ENCODE results near the gene PSKH1. TPM values are rescaled to one million over a fixed set of nuclear protein-coding genes. Genes with fewer than 3 reads are reported as not detected.

The PSKH1 gene
- total and polyA plus RNA-seq, 2 donors from 2014 or later = 23.6 to 33.2 TPM

GRCh38 chr16:67877064-67877463 lies 16.0 kb upstream of the PSKH1 start:
- H3K4me1 ChIP-seq (ENCODE audit: control insufficient read depth in 2 of 3, insufficient read depth in 2 of 3, low read depth in 1 of 3, low read length in 3 of 3) = peaks cover 0 to 26% (median 11%) of the 10 kb centered on the region in 3 donors
- H3K27me3 ChIP-seq (ENCODE audit: control insufficient read depth, insufficient read depth, low read length) = no peaks in the 10 kb centered on the region
- intact Hi-C loops (cut with DNase I) = no loop called here
- FAIRE-seq = no peak
- no peak overlapping the region for H3K9ac ChIP-seq (ENCODE audit: low read length in 3 of 3)
- H3K4me3 ChIP-seq (ENCODE audit: low read length in 3 of 3) = no peak overlapping the region
- no peak overlapping the region for H3K27ac ChIP-seq (ENCODE audit: low read depth in 2 of 2, low read length in 2 of 2)
- H3K36me3 ChIP-seq (ENCODE audit: control insufficient read depth in 2 of 3, insufficient read depth in 3 of 3, low read length in 3 of 3) = peaks cover 4 to 59% (median 50%) of the 10 kb centered on the region in 3 donors
- no peaks in the 10 kb centered on the region for H3K9me3 ChIP-seq (ENCODE audit: control insufficient read depth in 2 of 3, insufficient read depth in 1 of 3, low read length in 3 of 3)
- no peak for DNase-seq
- TF ChIP-seq CTCF (IDR thresholded peaks at IDR 0.05; ENCODE audit: borderline replicate concordance, extremely low read depth, insufficient read depth) = no peak

DNA sequence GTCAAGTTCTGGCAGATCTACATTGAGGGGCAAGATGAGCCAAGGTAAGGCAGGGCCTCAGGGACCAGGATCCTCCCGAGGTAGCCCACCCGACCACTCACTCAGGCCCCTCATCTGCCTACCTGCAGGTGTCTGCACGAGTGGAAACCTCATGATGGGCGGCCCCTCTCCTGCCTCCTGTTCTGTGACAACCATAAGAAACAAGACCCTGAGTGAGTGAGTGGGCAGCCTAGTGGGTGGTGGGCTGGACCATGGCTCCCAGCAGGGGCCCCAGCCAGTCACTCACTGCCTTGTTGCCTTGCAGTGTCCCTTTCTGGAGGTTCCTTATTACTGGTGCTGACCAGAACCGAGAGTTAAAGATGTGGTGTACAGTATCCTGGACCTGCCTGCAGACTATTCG lies 14.8 kb upstream of the PSKH1 start:
- Histone ChIP-seq H3K9ac (ENCODE audit: low read length in 3 of 3) (no peak overlapping the region), H3K9me3 (ENCODE audit: control insufficient read depth in 2 of 3, insufficient read depth in 1 of 3, low read length in 3 of 3) (no peaks in the 10 kb centered on the region), H3K27me3 (ENCODE audit: control insufficient read depth, insufficient read depth, low read length) (no peaks in the 10 kb centered on the region), H3K4me3 (ENCODE audit: low read length in 3 of 3) (no peak overlapping the region), H3K27ac (ENCODE audit: low read depth in 2 of 2, low read length in 2 of 2) (no peak overlapping the region), H3K36me3 (ENCODE audit: control insufficient read depth in 2 of 3, insufficient read depth in 3 of 3, low read length in 3 of 3) (peaks cover 4 to 70% (median 58%) of the 10 kb centered on the region in 3 donors), H3K4me1 (ENCODE audit: control insufficient read depth in 2 of 3, insufficient read depth in 2 of 3, low read depth in 1 of 3, low read length in 3 of 3) (peaks cover 0 to 21% (median 7%) of the 10 kb centered on the region in 3 donors)
- TF ChIP-seq CTCF (IDR thresholded peaks at IDR 0.05; ENCODE audit: borderline replicate concordance, extremely low read depth, insufficient read depth) = no peak
- intact Hi-C loops (cut with DNase I) = no loop called here
- no peak for FAIRE-seq
- no peak for DNase-seq

GRCh38 chr16:67878846-67879245 lies 14.2 kb upstream of the PSKH1 start:
- no peaks in the 10 kb centered on the region for H3K9me3 ChIP-seq (ENCODE audit: control insufficient read depth in 2 of 3, insufficient read depth in 1 of 3, low read length in 3 of 3)
- no peak for FAIRE-seq
- no peak for TF ChIP-seq CTCF (IDR thresholded peaks at IDR 0.05; ENCODE audit: borderline replicate concordance, extremely low read depth, insufficient read depth)
- intact Hi-C loops (cut with DNase I) = no loop called here
- H3K4me1 ChIP-seq (ENCODE audit: control insufficient read depth in 2 of 3, insufficient read depth in 2 of 3, low read depth in 1 of 3, low read length in 3 of 3) = peaks cover 0 to 18% (median 6%) of the 10 kb centered on the region in 3 donors
- H3K9ac ChIP-seq (ENCODE audit: low read length in 3 of 3) = no peak overlapping the region
- no peak overlapping the region for H3K4me3 ChIP-seq (ENCODE audit: low read length in 3 of 3)
- H3K36me3 ChIP-seq (ENCODE audit: control insufficient read depth in 2 of 3, insufficient read depth in 3 of 3, low read length in 3 of 3) = peaks cover 4 to 76% (median 58%) of the 10 kb centered on the region in 3 donors
- H3K27me3 ChIP-seq (ENCODE audit: control insufficient read depth, insufficient read depth, low read length) = no peaks in the 10 kb centered on the region
- DNase-seq = no peak
- H3K27ac ChIP-seq (ENCODE audit: low read depth in 2 of 2, low read length in 2 of 2) = no peak overlapping the region

- intact Hi-C loops (cut with DNase I) = no loop called here
Measured at GRCh38 chr16:67879462-67879861, 13.6 kb upstream of the PSKH1 start.

More at GRCh38 chr16:67879462-67879861, 13.6 kb upstream of the PSKH1 start:
- H3K27ac ChIP-seq (ENCODE audit: low read depth in 2 of 2, low read length in 2 of 2) = no peak overlapping the region
- FAIRE-seq = no peak
- no peak for TF ChIP-seq CTCF (IDR thresholded peaks at IDR 0.05; ENCODE audit: borderline replicate concordance, extremely low read depth, insufficient read depth)
- H3K4me3 ChIP-seq (ENCODE audit: low read length in 3 of 3) = no peak overlapping the region
- H3K27me3 ChIP-seq (ENCODE audit: control insufficient read depth, insufficient read depth, low read length) = no peaks in the 10 kb centered on the region
- H3K4me1 ChIP-seq (ENCODE audit: control insufficient read depth in 2 of 3, insufficient read depth in 2 of 3, low read depth in 1 of 3, low read length in 3 of 3) = peaks cover 0 to 12% (median under 1%) of the 10 kb centered on the region in 3 donors
- H3K36me3 ChIP-seq (ENCODE audit: control insufficient read depth in 2 of 3, insufficient read depth in 3 of 3, low read length in 3 of 3) = peaks cover 4 to 77% (median 58%) of the 10 kb centered on the region in 3 donors
- no peak overlapping the region for H3K9ac ChIP-seq (ENCODE audit: low read length in 3 of 3)
- DNase-seq = no peak
- no peaks in the 10 kb centered on the region for H3K9me3 ChIP-seq (ENCODE audit: control insufficient read depth in 2 of 3, insufficient read depth in 1 of 3, low read length in 3 of 3)
